ENCODE results near the gene ANKFY1.

ANKFY1 gene

GRCh38 chr17:4119299-4119698, 144.5 kb downstream of the ANKFY1 start:
- no peak overlapping the region for H3K4me3 ChIP-seq (ENCODE audit: low read depth, low read length)
- CTCF ChIA-PET: no interaction called here
- POLR2A ChIA-PET: no interaction called here
- no peak for DNase-seq (ENCODE audit: low read depth, low spot score)
- TF ChIP-seq CTCF (IDR thresholded peaks at IDR 0.05; ENCODE audit: insufficient read depth, low read length, missing control alignments): no peak

DNA sequence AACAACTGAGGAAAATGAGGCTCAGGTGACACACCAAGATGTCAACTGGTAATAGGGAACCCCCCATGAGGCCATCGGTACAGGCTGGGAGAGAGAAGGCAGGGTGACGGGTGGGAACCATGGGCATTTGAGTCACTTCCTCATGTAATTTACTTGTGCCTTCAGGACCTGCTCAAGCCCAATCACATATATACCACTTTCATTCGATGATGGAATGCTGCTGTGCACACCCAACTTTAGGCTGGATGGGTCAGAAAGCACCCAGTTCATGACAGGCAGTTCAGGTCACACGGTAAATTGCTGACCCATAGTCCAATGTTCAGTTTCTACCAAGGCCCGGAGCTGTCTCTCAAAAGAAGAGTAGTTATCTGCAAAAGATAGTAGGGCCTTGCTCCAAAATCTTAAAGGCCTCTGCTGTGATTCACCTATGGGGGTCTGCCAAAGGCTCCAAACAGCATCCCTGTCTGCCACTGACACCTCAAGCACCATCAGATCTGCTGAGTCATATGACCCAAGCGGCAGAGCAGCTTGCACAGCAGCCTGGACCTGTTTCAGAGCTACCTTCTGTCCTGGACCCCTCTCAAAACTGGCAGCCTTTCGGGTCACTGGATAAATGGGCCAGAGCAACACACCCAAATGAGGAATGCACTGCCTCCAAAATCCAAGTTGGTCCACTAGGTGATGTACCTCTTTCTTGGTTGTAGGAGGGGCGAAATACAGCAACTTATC, 145.6 kb downstream of the ANKFY1 start:
- H3K4me3 ChIP-seq (ENCODE audit: low read depth, low read length): no peak overlapping the region
- no peak for DNase-seq (ENCODE audit: low read depth, low spot score)
- ChIA-PET CTCF (no interaction called here), POLR2A (interaction anchor here (0.6 kb wide), 1 partner anchor 25 kb away, joined by 3 read pairs; the partner anchor contains the start of genes CYB5D2 and ZZEF1)
- no peak for TF ChIP-seq CTCF (IDR thresholded peaks at IDR 0.05; ENCODE audit: insufficient read depth, low read length, missing control alignments)

DNA sequence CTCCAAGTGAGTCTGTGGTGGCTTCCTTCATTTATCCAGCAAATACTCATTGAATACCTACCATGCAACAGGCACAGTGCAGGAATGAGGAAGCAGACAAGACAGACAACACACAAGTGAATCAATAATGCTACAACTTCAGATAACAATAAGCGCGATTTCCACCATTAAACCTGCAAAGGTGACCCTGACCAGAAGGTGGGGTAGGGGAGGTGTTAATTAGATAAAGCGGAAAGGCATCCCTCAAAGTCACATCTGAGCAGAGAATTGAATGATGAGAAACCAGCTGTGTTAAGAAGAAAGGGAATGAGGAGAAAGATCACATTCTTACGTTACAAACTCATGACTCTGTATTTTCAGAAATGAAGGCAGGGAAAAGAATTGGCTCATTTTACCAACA, 147.3 kb downstream of the ANKFY1 start:
- no peak for DNase-seq (ENCODE audit: low read depth, low spot score)
- TF ChIP-seq CTCF (IDR thresholded peaks at IDR 0.05; ENCODE audit: insufficient read depth, low read length, missing control alignments): no peak
- ChIA-PET POLR2A (no interaction called here), CTCF (no interaction called here)
- no peak overlapping the region for H3K4me3 ChIP-seq (ENCODE audit: low read depth, low read length)

Measured in AG04449 (cell line).